ENCODE measurements around the gene TRIM62.

The TRIM62 gene

DNA sequence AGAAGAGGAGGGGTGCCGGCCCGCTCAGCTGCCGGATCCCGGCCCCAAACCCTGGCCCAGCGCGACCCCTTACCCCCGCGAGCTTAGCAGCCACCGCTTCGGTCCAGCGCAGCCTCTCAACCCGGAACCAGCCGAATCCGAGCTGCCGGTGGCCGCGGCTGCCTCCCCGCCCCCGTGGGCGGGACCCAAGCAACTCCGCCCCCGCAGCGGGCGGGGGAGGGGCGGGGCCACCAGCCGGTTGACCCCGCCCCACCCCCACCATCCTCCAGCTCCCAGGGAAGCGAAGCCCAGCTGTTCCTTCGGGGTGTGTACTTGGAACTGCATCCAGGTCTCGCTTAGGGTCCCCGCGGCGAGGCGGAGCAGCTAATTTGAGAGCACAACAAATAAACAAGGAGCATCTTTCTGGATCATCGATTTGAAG, at the start of gene TRIM62:
TRIM62 (minus strand) TSS at position 123 of the 421 bp plus-strand sequence. CDS start 611 bp downstream, outside the sequence.
- no peak for DNase-seq

GRCh38 chr1:33231166-33231565, 49.3 kb upstream of the TRIM62 start:
- DNase-seq = no peak

DNA sequence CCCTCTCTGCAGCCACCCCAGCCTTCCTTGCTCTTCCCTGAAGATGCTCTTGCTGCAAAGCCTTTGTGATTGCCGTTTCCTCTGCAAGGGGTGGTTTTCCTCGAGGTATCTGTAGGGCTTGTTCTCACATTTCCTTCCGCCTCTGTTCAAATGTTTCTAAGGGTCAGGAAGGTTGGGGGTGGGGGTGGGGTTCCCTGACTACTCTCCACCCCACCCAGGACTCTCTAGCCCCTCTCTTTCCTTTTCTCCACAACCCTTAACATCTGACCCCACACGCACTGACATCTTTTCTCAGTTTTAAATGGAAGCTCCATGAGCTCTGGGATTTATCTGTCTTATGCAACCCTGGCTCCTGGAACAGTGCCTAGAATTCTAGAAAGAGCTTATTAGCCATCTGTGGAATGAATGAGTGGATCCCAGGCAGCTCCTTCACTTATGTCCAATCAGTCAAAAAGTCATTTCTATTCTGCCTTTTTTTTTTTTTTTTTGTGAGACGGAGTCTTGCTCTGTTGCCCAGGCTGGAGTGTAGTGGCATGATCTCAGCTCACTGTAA, 47.2 kb upstream of the TRIM62 start:
- no peak for DNase-seq

GRCh38 chr1:33225586-33225985, 43.7 kb upstream of the TRIM62 start:
- DNase-seq = no peak

GRCh38 chr1:33224166-33224707, 42.4 kb upstream of the TRIM62 start:
- no peak for DNase-seq

GRCh38 chr1:33222381-33222780, 40.5 kb upstream of the TRIM62 start:
- no peak for DNase-seq

DNA sequence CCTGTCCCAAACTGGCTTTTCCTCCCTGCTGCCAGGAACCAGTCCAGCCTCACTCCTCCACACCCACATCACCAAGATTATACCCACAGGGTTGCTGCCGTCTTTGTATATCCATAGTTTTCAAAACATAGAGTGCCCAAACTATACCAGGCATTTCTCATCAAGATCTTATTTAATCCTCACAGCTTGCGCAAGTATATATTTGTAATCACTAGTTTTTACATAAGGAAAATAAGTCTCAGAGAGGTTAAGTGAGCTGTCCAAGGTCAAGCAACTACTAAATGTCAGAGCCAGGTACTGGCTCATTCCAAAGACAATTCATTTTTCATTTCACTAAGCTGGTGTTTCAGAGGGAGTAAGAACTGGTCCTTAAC, 39.5 kb upstream of the TRIM62 start:
- no peak for DNase-seq

DNA sequence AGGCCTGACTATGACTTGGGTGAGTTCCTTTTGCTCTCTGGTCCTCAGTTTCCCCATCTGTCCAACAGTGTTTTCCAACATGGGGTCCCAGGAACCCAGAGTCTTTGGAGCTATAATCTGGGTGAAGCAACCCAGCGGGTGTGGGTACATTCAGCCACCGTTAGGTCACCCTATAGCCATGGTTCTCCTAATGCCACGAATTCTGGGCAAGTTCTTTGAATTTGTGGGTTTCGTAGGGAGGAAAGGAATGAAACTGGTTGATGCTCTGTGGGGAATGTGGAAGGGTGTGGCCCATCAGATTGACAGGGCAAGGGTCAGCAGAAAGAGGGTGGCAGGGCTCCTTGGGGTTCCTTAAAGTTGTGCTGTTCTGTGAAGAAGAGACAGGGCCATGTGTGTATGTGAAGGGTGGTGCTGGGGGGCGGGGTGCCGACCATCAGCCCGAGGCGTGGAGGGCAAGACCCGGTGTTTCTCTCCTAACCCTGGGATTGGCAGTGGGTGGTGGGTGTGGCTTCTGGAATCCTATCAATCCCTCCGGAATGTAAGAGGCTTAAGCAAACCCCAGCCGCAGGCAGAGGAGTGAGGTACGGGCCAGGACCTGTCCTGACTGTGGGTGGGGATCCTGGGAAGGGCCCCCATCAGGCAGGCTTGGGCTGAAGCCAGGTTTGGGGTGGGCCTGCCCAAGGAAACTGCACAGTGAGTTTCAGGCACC, 39.0 kb upstream of the TRIM62 start:
- no peak for DNase-seq

- DNase-seq = no peak
Measured at GRCh38 chr1:33219886-33220661, 38.2 kb upstream of the TRIM62 start.

DNA sequence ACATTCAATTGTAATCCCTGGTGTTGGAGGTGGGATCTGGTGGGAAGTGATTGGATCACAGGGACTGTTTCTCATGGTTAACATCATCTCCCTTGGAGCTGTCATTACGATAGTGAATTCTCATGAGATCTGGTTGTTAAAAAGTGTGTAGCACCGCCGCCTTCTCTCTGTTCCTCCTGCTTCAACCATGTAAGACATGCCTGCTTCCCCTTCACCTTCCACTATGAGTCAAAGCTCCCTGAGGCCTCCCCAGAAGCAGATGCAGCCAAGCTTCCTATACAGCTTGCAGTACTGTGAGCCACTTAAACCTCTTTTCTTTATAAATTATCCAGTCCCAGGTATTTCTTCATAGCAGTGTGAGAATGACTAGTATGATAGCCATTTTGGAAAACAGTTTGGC, 30.1 kb upstream of the TRIM62 start:
- DNase-seq = no peak

- DNase-seq = no peak
Measured at GRCh38 chr1:33206340-33206739, 24.5 kb upstream of the TRIM62 start.

DNA sequence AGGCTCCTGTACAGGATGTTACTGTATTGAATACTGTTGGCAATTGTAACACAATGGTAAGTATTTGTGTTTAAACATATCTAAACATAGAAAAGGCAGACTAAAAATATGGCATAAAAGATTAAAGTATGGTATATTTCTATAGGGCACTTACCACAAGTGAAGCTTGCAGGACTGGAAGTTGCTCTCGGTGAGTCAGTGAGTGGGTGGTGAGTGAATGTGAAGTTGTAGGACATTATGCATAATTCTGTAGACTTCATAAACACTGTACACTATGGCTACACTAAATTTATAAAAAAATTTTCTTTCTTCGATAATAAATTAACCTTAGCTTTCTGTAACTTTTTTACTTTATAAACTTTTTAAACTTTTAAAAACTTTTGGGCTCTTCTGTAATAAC, 13.7 kb upstream of the TRIM62 start:
- no peak for DNase-seq

DNA sequence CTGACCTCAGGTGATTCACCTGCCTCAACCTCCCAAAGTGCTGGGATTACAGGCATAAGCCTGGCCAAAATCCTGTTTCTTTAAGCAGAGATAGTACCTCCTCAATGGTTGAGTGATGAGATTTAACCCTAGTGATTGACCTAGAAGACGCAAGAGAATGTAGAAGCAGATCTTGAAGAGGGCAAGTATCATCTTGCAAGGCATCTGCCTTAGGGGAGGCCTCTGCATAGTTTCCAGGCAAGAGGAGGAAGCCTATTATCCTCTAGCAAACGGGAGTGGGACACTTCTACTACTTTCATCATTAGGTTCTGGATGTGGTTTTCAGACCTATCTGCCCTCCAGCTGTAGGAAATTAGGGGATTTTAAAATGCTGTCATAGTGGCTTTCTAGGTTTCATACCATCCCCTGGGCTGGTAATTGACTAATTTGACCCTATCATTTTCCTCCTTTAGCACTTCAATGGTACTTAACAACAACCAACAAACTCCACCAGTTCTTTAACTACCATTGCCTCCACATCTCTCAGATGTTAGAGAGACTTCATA, 10.0 kb upstream of the TRIM62 start:
- no peak for DNase-seq

DNA sequence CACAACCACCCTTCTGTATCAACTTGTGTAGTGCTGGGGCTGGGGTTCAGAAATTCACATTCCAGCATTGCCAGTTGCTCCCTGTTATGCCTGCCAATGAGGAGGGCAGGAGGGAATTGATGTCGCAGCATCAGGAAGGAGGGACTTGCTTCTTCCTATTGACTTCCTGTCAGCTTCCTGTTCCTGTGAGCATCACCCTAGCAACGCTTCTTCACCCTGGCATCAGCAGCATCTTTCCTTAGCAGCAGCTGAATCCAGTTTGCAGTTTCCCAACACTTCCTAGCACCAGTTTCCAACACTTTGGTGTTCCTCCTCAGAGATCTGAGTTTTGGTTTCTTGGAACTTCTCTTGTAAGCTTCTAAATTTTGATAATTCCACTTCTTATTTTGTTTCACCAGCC, 8.9 kb upstream of the TRIM62 start:
- DNase-seq = no peak

- no peak for DNase-seq
Measured at GRCh38 chr1:33188572-33189275, 6.9 kb upstream of the TRIM62 start.

- no peak for DNase-seq
Measured at GRCh38 chr1:33186936-33187335, 5.1 kb upstream of the TRIM62 start.

DNA sequence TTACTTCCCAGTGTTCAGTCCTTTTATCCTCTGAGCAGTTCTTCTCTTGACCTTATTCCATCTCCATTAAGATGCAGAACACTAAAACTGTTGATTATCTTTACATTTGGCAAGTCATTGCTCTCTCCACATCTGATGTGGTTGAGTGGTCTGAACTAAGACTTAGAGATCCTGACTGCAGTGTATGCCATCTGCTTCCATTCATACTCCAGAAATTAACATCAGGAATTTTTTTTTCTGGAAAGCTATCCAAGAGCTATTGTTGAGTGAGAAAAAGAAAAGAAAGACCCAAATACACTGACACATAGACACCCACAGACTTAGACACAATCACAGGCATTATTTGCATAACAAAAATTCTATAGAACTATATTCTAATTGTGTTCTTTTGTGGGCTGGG, 3.7 kb upstream of the TRIM62 start:
- no peak for DNase-seq

GRCh38 chr1:33183306-33183705, 1.5 kb upstream of the TRIM62 start:
- DNase-seq = no peak

- no peak for DNase-seq
Measured at GRCh38 chr1:33182896-33183295, 1.1 kb upstream of the TRIM62 start.

GRCh38 chr1:33182401-33182841, 578 bp upstream of the TRIM62 start:
- no peak for DNase-seq

GRCh38 chr1:33180911-33181890, 642 bp downstream of the TRIM62 start:
- no peak for DNase-seq

Data from SIG-M5 (cell line).